AG09309 (cell line): ENCODE results near the gene B4GALT2.

Experiments
- DNase-seq: peaks from one replicate; pipeline ENCODE4 v3.0.0-alpha.2; 2010; ENCODE audit warnings: low read depth
- H3K4me3 ChIP-seq: 2 replicates; pipeline ENCODE4 v1.5.1; 2011; ENCODE audit warnings: mild to moderate bottlenecking, low read depth, low read length, moderate library complexity; ENCODE audit not compliant: control insufficient read depth
- CTCF ChIP-seq: IDR thresholded peaks from 2 replicates; pipeline ENCODE4 v1.5.1; 2011; ENCODE audit warnings: mild to moderate bottlenecking, low read depth, low read length, inconsistent platforms; ENCODE audit not compliant: insufficient read depth, control insufficient read depth; ENCODE audit errors: missing control alignments

Gene B4GALT2

GRCh38 chr1:43985984-43986595, 7.1 kb downstream of the B4GALT2 start:
- DNase-seq: no peak
- no peak overlapping the region for H3K4me3 ChIP-seq
- TF ChIP-seq CTCF: no peak

GRCh38 chr1:43986712-43987111, 7.7 kb downstream of the B4GALT2 start:
- no peak for DNase-seq
- TF ChIP-seq CTCF: no peak
- no peak overlapping the region for H3K4me3 ChIP-seq

GRCh38 chr1:43987159-43987902, 8.3 kb downstream of the B4GALT2 start:
- no peak for TF ChIP-seq CTCF
- H3K4me3 ChIP-seq: no peak overlapping the region
- DNase-seq: no peak

- DNase-seq: no peak
- TF ChIP-seq CTCF: peak; percentile 17
- H3K4me3 ChIP-seq: peak overlapping the region; percentile 55
Measured at GRCh38 chr1:43990271-43991199, 11.5 kb downstream of the B4GALT2 start.

- peak overlapping the region; percentile 55 for H3K4me3 ChIP-seq
- TF ChIP-seq CTCF: no peak
- DNase-seq: no peak
Measured at GRCh38 chr1:43991200-43991475, 12.1 kb downstream of the B4GALT2 start.

GRCh38 chr1:43991476-43992231, 12.6 kb downstream of the B4GALT2 start, which contains the start of gene CCDC24:
TSS of gene CCDC24 (plus strand) at chr1:43991599. CDS start at chr1:43991879, 280 bp downstream.
- no peak for TF ChIP-seq CTCF
- H3K4me3 ChIP-seq: peak within 1 kb of the TSS; percentile 55
- DNase-seq: no peak
